ENCODE results near the gene MAST3.

DNA sequence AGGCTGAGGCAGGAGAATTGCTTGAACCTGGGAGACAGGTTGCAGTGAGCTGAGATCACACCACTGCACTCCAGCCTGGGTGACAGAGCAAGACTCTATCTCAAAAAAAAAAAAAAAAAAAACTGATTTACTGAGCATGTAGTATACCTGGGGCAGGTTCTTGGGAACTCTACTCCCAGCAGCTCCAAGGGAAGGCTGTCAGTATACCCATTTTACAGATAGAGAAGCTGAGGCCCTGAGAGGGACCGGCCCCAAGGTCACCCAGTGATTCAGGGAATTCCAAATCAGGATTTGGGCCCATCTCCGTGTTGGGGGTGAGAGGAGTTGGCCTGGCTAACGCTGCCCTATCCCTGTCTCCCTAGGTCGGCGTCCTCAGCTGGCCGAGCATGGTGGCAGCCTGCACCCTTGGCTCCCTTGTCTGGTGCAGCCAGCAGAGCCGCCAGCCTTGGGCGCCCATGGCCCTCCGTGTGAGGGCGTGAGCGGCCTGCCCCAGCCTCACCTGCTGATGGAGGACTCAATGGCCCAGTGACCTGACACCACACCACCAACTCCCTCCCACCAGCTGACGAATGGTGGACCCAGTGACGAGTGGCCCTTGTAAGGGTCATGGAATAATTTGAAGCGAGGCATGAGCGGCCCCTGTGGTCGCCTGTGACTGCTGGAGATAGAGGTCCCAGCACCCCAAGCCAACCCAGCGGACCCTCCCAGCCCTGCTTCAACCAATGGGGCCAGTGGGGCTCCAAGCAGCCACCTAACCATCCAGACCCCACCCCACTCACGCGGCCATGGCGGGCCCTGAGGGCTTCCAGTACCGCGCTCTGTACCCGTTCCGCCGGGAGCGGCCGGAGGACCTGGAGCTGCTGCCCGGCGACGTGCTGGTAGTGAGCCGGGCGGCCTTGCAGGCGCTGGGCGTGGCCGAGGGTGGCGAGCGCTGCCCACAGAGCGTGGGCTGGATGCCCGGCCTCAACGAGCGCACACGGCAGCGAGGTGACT lies 57.8 kb downstream of the MAST3 start:
- TF ChIP-seq CTCF (IDR thresholded peaks at IDR 0.05) = no peak
- TF ChIP-seq EP300 (IDR thresholded peaks at IDR 0.05; ENCODE audit: low read depth) = no peak
- no peak for TF ChIP-seq POLR2A (IDR thresholded peaks at IDR 0.05)

Data from transverse colon (tissue), 3 donors.